Gastrocnemius medialis (tissue), 4 donors: ENCODE data around the gene AFDN.

Experiments used
- POLR2A ChIP-seq, 2 donors: fragments of 450-650 bp; IDR thresholded peaks; one replicate each; pipeline ENCODE4 v1.6.1; 2017; ENCODE audit warnings: antibody characterized with exemption in 2 of 2, mild to moderate bottlenecking in 2 of 2, moderate library complexity in 2 of 2
- TF ChIP-seq, protein P1 (sequence below), 5 experiments: fragments of 450-650 bp in 3 of 5; fragments of 200-600 bp in 2 of 5; sonication (generic) in 2 of 5; IDR thresholded peaks in 4 of 5; conservative IDR thresholded peaks in 1 of 5; 1 replicate in 4 of 5; 2 replicates in 1 of 5; pipeline ENCODE4 v1.5.1; 2016 to 2019; ENCODE audit warnings: antibody characterized with exemption in 5 of 5, mild to moderate bottlenecking in 3 of 5, moderate library complexity in 3 of 5

DNA sequence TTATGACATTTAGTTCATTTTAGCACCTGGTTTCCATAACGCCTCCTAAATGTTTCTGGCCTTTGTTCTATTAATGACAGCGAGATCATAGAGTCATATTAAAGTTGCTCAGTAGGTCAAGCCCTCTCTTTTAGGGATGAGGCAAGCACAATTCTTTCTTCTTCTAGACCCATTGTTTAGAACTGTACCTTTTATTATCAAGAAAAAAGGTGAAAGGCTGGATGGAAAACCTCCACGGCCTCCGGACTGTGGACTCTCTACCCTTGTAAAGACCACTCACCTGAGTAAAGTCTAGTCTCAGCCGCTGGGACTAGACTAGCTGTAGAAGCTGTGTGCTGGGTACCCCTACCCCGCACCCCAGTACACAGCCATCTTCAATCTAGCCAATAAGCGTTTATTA is 6.0 kb upstream of the AFDN start:
- TF ChIP-seq, protein P1, sequence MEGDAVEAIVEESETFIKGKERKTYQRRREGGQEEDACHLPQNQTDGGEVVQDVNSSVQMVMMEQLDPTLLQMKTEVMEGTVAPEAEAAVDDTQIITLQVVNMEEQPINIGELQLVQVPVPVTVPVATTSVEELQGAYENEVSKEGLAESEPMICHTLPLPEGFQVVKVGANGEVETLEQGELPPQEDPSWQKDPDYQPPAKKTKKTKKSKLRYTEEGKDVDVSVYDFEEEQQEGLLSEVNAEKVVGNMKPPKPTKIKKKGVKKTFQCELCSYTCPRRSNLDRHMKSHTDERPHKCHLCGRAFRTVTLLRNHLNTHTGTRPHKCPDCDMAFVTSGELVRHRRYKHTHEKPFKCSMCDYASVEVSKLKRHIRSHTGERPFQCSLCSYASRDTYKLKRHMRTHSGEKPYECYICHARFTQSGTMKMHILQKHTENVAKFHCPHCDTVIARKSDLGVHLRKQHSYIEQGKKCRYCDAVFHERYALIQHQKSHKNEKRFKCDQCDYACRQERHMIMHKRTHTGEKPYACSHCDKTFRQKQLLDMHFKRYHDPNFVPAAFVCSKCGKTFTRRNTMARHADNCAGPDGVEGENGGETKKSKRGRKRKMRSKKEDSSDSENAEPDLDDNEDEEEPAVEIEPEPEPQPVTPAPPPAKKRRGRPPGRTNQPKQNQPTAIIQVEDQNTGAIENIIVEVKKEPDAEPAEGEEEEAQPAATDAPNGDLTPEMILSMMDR (IDR thresholded peaks at IDR 0.05 in 4 of 5, conservative IDR thresholded peaks at IDR 0.05 in 1 of 5): no peak
- no peak for TF ChIP-seq POLR2A (IDR thresholded peaks at IDR 0.05)
